GM15510 (cell line): Measurements from ENCODE around the gene LAMTOR1.

Experiments used
- POLR2A ChIP-seq: IDR thresholded peaks from 3 replicates; pipeline ENCODE4 v1.6.1; 2011; ENCODE audit warnings: borderline replicate concordance; ENCODE audit not compliant: insufficient read length; ENCODE audit errors: extremely low read depth

Gene LAMTOR1

GRCh38 chr11:72100009-72100408, 3.1 kb downstream of the LAMTOR1 start:
- no peak for TF ChIP-seq POLR2A

- no peak for TF ChIP-seq POLR2A
Observed at GRCh38 chr11:72098741-72099140, 4.4 kb downstream of the LAMTOR1 start.

DNA sequence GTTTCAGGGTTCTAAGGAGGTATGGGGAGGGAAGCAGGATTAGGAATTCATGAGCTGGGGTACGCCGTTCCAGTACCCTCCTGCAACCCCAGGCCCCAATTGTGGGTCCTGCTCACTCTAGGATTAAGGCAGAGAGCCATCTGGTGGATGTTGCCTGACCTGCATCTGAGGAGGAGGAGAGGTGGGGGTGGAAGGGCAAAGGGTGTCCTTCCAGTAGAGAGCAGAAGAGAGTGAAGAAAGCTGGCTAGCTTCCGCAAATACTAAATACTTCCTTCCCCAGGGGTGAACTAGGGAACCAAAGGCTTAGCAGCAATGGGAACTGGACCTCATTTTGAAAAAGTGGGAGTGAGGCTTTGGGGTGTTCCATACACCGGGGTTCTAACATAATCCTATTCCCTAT, 11.8 kb downstream of the LAMTOR1 start:
- no peak for TF ChIP-seq POLR2A

DNA sequence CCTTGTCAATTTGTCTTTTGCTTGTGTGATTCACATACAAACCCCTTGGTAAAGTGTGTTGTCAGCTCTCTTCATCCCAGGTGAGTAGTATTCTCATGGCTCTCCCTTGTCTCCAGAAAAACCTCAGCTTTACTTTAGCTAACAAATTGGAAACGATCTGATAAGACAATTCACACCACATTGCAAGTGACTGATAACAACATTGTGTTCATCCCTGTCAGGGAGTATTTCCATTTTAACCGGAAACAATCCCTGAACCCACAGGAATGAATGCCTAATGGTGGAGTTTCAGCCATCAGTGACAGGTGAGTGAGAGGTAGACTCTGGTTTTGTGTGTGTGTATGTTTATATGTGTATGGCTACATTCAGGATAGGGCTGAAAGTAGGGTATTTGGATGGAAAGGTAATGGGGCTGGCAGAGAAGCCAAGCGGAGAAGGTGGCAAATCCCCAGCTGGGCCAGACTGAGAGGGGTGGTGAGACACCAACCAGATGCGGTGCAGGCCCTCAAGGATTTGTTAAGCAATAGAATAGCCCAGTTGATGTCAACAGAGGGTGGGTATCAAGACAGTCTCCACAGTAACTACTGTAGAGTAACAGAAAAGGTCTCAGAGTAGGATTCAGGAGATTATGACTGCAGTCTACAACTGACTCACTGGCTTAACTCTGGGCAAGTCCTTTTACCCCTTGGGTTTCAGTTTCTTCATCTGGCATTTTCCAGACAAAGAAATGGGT, 14.9 kb downstream of the LAMTOR1 start:
- no peak for TF ChIP-seq POLR2A

GRCh38 chr11:72085621-72086351, 17.3 kb downstream of the LAMTOR1 start:
- no peak for TF ChIP-seq POLR2A

GRCh38 chr11:72084965-72085364, 18.1 kb downstream of the LAMTOR1 start:
- TF ChIP-seq POLR2A = no peak

GRCh38 chr11:72084076-72084475, 19.0 kb downstream of the LAMTOR1 start:
- no peak for TF ChIP-seq POLR2A

GRCh38 chr11:72083414-72083813, 19.7 kb downstream of the LAMTOR1 start:
- TF ChIP-seq POLR2A = no peak

GRCh38 chr11:72081821-72082453, 21.2 kb downstream of the LAMTOR1 start:
- no peak for TF ChIP-seq POLR2A

DNA sequence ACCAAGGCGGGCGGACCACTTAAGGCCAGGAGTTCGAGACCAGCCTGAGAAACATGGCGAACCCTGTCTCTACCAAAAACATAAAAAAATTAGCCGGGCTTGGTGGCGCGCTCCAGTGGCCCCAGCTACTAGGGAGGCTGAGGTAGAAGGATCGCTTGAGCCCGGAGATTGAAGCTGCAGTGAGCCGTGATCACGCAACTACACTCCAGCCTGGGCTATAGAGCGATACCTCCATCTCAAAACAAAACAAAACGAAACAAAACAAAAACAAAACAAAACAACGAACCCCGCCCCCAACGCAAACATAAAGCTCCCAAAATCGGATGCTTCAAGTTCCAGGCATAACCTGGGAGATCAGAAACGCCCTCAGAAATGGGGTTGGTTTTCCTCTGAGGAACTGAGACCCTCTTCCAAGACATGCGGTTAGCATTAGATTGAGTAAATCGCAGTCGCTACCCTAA, 21.9 kb downstream of the LAMTOR1 start:
- no peak for TF ChIP-seq POLR2A

DNA sequence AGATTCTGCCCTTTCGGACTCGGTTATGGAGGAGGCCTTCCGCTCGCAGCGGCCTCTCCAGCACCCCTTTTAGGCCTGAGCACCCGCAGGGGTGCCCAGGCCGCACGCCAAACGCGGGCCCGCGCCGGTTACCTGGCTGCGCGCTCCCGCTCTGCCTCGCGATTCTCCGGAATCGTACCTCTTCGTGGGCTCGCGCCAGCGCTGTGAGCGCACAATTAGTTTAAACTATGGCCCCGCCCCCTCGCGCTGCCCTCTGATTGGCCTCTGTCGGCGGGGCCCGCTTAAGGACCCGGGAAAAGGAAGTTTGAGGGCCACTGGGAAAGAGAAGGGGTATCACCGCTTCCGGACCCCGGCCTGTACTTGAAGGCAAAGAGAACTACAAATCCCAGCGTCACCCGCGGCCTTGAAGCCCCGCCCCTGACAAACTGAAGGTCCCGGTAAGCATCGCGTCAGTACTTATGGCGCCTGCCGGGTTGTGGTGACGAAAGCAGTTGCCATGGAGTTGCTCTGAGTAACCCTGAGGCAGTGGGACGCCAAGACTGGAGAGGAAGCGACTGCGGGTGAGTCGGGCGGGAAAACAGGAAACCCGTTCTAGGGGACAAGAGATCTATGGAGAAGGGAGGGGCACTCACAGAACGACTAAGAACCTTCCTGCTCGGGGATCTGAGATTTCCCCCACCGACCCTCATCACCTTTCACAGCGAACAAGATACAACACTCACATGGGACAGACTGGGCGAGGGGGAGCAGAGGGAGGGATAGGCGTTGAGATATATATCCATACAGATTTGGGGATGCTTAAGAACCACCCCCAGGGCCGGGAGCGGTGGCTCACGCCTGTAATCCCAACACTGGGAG, 22.5 kb downstream of the LAMTOR1 start, which contains the start of the genes LRRC51 and NUMA1:
Gene LRRC51, plus strand, starts transcription at position 525 of the 858 bp plus-strand sequence. CDS start 8,234 bp downstream, outside the sequence.
Gene NUMA1, minus strand, starts transcription at position 217 of the 858 bp plus-strand sequence. CDS start 44,599 bp downstream, outside the sequence.
- TF ChIP-seq POLR2A = peak; percentile 76

GRCh38 chr11:72079819-72080325, 23.2 kb downstream of the LAMTOR1 start:
- TF ChIP-seq POLR2A = no peak

DNA sequence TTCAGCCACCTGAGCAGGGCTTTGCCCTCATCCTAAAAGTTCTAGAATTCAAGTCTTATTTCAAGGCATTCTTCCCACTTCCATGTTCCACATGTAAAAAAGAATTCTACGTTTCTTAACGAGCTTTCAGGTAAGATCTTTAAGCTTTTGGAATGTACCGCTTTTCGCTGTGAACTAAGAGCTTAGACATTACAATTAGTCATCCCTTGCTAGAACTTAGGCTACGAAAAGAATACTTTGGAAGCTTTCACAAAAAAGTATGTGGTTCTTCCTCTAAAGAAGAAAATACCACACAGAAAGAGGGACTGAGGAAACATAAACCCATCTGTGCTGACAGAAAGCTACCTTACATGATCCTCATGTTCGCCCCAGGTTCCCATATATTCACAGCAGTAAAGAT, 24.6 kb downstream of the LAMTOR1 start:
- TF ChIP-seq POLR2A = no peak

GRCh38 chr11:72075756-72076155, 27.3 kb downstream of the LAMTOR1 start:
- TF ChIP-seq POLR2A = no peak
